A549 treated with dexamethasone at 1 μM for 4 hours (cell line): Measurements from ENCODE around the gene GALM. TPM values are rescaled to one million over a fixed set of nuclear protein-coding genes. Genes with fewer than 3 reads are reported as not detected.

Experiments
- total RNA-seq: library from RNA; stranded (reverse); fragments of 200-300 nt; extraction: Qiagen RNA extraction; gene quantifications from 5 replicates; pipeline ENCODE4 v1.2.3, GENCODE V29; 2022

GALM gene
- total RNA-seq = 14.4 to 16.3 TPM (median 15.4 TPM) in 5 replicates

GRCh38 chr2:38665854-38666555 lies at the start of gene GALM:
TSS of gene GALM (plus strand) at chr2:38666114. CDS start at chr2:38666162, 48 bp downstream.

GRCh38 chr2:38750891-38751595 lies 85.1 kb downstream of the GALM start, which contains the start of gene SRSF7:
TSS of gene SRSF7 (minus strand) at chr2:38751361. CDS start at chr2:38751256, 105 bp downstream.

Other genes with a start within 250 kb of the GALM start
- 20.5 to 25.8 TPM (median 25.2 TPM) in 5 replicates for gene HNRNPLL, start 63.2 kb upstream of the GALM start, total RNA-seq
- 270 to 450 TPM (median 311 TPM) in 5 replicates for gene SRSF7, start 85.2 kb downstream of the GALM start, total RNA-seq
- gene GEMIN6, start 112.1 kb downstream of the GALM start, total RNA-seq = 34.0 to 45.8 TPM (median 37.6 TPM) in 5 replicates
- gene DHX57, start 209.8 kb downstream of the GALM start, total RNA-seq = 19.5 to 22.2 TPM (median 20.9 TPM) in 5 replicates
- gene MORN2, start 209.9 kb downstream of the GALM start, total RNA-seq = 33.7 to 48.2 TPM (median 36.6 TPM) in 5 replicates
- gene ARHGEF33, start 223.8 kb downstream of the GALM start, total RNA-seq = 0.01 to 0.11 TPM (median 0.06 TPM) in 4 of 5 replicates, not detected in the other